Omental fat pad (tissue), 4 donors: Measurements from ENCODE around the gene GATD1. TPM values are rescaled to one million over a fixed set of nuclear protein-coding genes. Genes with fewer than 3 reads are reported as not detected.

Source experiments
- ATAC-seq: fragments of 150-250 bp; one replicate; pipeline ENCODE4 v1.9.1; 2016; ENCODE audit warnings: mild to moderate bottlenecking, moderate library complexity; ENCODE audit not compliant: low FRiP score
- DNase-seq: peaks from one replicate; pipeline ENCODE4 v3.0.0-alpha.2; 2019; ENCODE audit warnings: low spot score
- CTCF ChIP-seq, 3 donors: fragments of 450-650 bp; IDR thresholded peaks; one replicate each; pipeline ENCODE4 v1.5.1; 2016 to 2017; ENCODE audit warnings: antibody characterized with exemption in 3 of 3, mild to moderate bottlenecking in 3 of 3, moderate library complexity in 2 of 3
- total RNA-seq, 4 donors: library from RNA; depleted of rRNA; stranded (reverse); fragments of >200 nt; gene quantifications; one replicate each; pipeline ENCODE4 v1.1.0, GENCODE V29; 2016

GATD1 gene
- 10 to 100 TPM; 12.5 to 19.8 (median 15.1) TPM for total RNA-seq

GRCh38 chr11:777288-778255 lies at the start of gene GATD1:
GATD1 (minus strand) TSS chr11:777487; CDS start chr11:777462, 25 bp downstream.
- TF ChIP-seq CTCF (IDR thresholded peaks at IDR 0.05) = no peak
- ATAC-seq (peak; percentile 88), DNase-seq (peak; percentile 72)

DNA sequence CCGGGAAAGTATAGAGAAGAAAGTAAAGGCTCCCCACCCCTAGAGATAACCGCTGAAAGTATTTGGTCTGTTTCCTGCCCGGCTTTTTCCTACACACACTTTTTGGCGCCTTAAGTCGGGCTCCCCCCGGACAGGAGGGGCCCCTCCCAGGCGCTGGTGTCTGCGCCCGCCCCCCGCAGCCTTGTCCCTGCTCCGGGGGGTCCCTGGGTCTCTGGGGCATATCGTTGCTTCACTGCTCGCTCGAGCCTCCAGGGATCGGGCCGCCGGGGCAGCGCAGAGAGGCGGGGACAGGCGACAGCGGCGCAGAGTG lies 49.5 kb upstream of the GATD1 start:
- ATAC-seq (no peak), DNase-seq (no peak)
- no peak for TF ChIP-seq CTCF (IDR thresholded peaks at IDR 0.05)

DNA sequence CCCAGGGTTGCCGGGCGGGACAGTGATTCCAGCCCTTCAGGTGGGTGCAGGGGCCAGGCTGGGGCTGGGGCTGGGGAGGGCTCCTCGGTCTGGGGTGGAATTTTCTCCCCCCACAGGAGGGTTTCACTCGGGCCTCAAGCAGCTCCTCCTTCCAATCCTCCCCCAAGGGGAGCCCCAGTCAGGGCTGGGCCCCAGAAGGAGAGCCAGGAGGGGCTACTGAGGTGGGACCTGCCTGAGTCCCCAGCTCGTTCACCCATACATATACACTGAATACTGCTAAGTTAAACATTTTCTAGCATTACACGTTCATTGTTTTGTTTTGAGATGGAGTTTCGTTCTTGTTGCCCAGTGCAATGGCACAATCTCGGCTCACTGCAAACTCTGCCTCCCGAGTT lies 48.9 kb upstream of the GATD1 start:
- no peak for TF ChIP-seq CTCF (IDR thresholded peaks at IDR 0.05)
- no peak for DNase-seq
- no peak for ATAC-seq

DNA sequence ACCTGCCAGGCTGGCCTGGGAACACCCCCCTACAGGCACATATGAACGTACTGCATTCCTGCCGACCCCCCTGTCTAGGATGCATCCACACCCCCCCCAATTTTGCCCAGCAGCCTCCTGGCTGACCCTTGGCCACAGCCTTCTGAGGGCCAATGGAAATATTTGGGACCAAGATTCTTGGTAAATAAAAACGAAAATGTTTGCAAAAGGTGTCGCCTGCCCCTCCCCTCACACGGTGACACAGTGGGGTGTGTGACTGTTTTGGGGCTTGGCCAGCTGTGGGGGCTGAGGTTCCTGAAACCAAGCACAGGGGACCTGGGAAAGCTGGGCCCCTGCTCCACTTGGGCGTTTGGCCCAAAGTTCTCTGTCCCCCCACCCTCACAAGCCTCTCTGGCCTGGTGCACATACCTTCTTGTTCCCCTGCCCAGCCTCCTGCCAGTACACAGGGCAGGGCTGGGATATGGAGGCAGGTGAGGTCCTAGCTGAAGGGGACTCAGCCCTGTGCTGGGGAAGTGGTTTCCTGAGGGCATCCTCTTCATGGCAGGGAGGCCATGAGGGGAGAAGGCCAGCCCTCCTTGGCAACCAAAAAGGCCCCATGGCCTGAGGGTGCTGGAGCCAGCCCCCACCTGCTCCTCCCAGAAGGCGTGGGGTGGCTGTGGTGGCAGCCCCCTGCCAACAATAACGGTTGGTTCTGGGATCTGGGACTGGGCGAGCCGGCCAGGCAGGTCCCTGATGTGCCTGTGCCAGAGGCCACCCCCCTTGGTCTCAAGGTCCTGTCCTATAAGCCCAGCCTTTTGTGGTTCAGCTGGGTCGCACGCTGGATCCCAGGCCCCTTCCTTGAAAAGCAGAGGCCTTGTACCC lies 48.3 kb upstream of the GATD1 start:
- TF ChIP-seq CTCF (IDR thresholded peaks at IDR 0.05) = no peak

GRCh38 chr11:824942-825341 lies 47.7 kb upstream of the GATD1 start:
- ATAC-seq (no peak), DNase-seq (no peak)
- no peak for TF ChIP-seq CTCF (IDR thresholded peaks at IDR 0.05)

More for the DNA sequence above, 48.3 kb upstream of the GATD1 start:
- ATAC-seq = no peak
- no peak for DNase-seq

GRCh38 chr11:824292-824880 lies 47.1 kb upstream of the GATD1 start:
- no peak for TF ChIP-seq CTCF (IDR thresholded peaks at IDR 0.05)
- DNase-seq (no peak), ATAC-seq (no peak)
